Measurements from ENCODE around the gene SCYGR2. TPM values are rescaled to one million over a fixed set of nuclear protein-coding genes. Genes with fewer than 3 reads are reported as not detected.

The SCYGR2 gene
- total and polyA plus RNA-seq, 2 of the 8 experiments (the other 6 are each of a cell fraction or from before 2014, with no cell fraction given) = not detected

- TF ChIP-seq RNF2 (IDR thresholded peaks at IDR 0.05; ENCODE audit: borderline replicate concordance, low read depth, low read length, missing control alignments, poor library complexity, severe bottlenecking) = no peak
- no peak for TF ChIP-seq CHD1 (IDR thresholded peaks at IDR 0.05; ENCODE audit: low read depth, low read length)
- no peak for TF ChIP-seq YY1 (IDR thresholded peaks at IDR 0.05; ENCODE audit: low read depth, low read length)
- no peak for TF ChIP-seq NRF1 (IDR thresholded peaks at IDR 0.05; ENCODE audit: low read depth, low read length)
Measured at GRCh38 chr2:227582369-227582768, 16.3 kb upstream of the SCYGR2 start (continued).
